ENCODE results near the gene PGBD5.

PGBD5 gene

DNA sequence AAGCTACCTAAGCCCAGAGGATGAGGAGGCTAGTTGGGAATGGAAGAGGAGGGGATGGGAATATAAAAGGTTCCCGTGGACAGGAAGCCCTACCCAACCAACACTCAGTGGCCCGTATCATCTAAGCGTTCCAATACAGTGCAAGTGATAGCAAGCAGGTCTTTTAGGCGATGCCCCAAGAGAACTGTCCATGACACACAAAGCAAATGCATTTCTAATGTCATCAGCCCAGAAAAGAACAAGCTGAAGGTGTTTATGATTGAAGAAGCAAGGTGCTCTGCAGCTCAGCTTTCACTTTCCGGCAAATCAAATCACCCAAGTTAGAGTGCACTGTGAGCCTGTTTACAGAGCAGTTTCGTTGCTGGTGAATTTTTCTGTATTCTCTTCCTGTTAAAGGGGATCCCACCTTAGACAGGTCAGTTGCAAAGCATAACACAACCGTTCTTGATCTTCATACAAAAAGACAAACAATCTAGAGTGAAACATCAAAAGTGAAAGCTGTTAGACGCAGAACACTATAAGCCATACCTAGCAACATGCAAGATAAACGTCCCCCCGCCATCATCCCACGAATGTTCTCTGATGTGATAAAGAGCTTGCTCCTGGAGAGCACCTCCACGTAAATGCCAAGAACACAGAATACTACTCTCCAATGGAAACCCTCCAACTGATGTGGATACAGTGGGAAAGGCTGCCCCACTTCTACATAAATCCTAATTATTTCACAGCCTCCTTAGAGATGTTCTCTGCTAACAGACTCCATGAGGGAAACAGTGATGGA lies 54.0 kb downstream of the PGBD5 start:
- no peak for DNase-seq

GRCh38 chr1:230370109-230370508 lies 56.0 kb downstream of the PGBD5 start:
- no peak for DNase-seq

GRCh38 chr1:230368871-230369270 lies 57.3 kb downstream of the PGBD5 start:
- DNase-seq: no peak

DNA sequence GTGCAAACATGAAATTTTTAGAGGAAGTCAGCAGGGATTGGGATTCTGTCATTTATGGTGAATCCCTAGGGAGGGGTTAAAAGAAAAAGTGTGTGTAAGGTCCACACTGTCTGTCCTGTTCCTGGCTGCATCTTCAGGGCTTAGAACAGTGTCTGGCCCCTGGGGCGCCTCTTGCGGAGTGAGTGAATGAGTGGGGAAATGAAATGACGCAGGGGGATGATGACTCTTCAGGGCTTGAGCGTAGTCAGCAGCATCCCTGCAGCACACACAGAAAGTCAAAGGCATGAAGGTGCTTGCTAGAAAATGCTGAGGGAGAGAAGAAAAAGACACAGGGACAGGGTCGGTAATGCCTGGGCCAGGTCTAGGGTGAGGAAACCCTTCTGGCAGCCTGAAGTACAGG lies 57.8 kb downstream of the PGBD5 start:
- DNase-seq: peak; percentile 29

- DNase-seq: no peak
Observed at GRCh38 chr1:230366504-230366915, 59.6 kb downstream of the PGBD5 start.

GRCh38 chr1:230365723-230366307 lies 60.3 kb downstream of the PGBD5 start:
- DNase-seq: no peak

GRCh38 chr1:230362949-230363348 lies 63.2 kb downstream of the PGBD5 start:
- no peak for DNase-seq

GRCh38 chr1:230361941-230362340 lies 64.2 kb downstream of the PGBD5 start:
- no peak for DNase-seq

DNA sequence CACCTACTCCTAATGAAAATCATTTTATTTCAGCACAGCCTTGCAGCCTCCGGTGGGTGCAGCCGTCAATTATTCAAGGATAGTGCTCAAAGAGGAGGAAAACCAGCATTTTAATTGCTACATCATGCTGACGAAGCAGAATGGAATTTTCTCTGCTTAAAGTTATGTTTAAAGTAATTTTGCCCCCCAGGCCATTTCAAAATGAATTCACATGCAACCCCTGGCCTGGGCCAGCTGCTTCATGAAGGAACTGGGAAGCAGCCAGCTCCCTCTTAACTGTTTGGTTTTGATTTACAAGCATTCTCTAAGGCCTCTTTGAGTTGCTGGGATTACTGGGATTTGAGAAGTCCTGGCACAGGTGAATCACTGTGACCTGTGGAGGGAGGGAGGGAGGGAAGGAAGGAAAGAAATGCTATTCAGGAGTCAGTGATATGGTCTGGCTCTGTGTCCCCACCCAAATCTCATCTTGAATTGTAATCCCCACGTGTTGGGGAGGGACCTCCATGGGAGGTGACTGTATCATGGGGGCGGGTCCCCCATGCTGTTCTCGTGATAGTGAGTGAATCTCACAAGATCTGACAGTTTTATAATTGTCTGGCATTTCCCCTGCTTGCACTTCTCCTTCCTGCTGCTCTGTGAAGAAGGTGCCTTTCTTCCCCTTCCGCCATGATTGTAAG lies 66.0 kb downstream of the PGBD5 start:
- peak; percentile 29 for DNase-seq

- DNase-seq: no peak
Observed at GRCh38 chr1:230356869-230357794, 69.0 kb downstream of the PGBD5 start.

GRCh38 chr1:230356190-230356589 lies 69.9 kb downstream of the PGBD5 start:
- DNase-seq: no peak

- no peak for DNase-seq
Observed at GRCh38 chr1:230355594-230355993, 70.5 kb downstream of the PGBD5 start.

DNA sequence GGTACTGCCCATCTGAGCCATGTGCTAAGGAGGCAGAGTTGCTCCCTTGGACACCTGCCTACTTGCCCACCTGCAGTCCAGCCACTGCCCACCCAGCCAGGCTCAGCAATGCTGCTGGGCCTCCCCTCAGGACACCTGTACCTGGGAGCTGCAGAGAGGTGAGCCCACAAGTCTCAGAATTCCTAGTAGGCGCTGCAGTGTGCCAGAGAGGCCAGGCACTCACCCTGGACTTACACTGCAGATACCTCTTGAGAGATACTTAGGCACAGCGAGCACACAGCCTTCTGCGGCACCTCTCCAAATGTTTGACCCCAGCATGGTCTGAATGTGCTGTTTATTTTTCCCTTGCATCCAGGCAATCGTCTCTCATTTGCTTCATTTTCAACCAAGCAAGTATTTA lies 71.0 kb downstream of the PGBD5 start:
- DNase-seq: no peak

DNA sequence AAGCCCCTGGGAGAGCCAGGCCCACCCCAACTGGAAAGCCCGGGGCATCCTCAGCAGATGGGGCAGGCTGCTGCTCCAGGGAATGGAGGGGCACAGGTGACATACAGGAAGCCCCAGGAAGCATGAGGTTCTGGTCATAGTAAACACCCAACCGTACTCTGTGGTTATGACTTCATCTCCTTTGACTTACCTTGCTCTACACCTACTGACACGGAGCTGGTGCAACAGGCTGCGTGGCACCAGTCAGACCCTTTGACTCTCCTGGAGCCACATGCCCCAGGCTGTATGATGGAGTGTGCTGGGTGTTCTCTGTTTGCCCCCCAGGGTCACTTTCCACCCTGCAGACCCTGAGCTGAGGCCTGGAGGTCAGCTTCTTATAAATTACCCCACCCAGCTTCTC lies 72.1 kb downstream of the PGBD5 start:
- no peak for DNase-seq

DNA sequence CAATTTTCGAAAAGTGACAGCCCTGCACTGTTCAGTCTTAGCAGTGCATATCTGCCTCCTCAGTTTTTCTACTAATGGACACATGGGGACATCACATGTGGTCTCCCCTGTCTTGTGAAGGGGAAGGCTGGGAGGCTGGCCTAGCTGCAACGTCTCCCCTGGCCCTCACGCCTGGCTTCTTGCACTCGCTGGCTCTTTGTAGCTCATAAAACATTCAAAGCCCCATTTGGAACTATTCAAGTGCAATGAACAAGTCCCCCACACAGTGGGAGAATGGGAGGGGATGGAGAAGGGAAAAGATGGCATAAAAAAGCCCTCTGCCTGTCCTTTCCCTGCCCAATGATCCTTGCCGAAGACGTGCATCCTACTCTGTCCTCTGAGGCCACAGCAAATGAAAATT lies 73.6 kb downstream of the PGBD5 start:
- no peak for DNase-seq

DNA sequence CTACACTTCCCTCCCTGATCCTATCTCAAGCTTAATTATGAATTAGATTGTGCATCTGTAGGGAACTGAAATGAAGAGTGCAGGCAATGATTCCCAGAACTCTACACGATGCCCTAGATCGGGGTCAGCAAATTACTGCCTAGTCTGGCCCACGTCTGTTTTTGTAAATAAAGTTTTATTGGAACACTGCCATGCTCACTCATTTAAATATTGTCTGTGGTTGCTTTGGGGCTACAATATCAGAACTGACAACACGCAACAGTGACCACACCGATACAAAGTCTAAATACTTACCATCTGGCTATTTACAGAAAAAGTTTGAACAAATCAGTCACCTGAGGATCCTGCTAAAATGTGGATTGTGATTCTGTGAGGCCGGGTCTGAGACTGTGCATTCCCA lies 74.1 kb downstream of the PGBD5 start:
- no peak for DNase-seq

DNA sequence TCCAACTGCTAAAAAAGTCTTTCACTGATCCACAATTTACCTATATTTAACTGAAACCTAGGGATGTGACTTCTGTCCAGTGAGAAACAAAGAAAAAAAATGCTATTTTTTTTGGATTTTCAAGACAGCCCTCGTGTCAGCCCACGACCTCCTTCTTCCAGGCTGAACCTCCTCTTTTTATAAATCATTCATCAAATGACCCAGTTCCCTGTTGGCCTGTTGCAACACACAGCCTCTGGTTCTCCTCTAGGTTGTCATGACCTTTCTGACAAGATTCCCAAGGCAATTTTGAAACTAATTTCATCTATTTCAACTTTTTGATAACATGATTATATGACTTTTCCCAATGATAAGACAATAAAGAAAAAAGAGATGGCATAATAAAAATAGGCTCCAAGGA lies 74.6 kb downstream of the PGBD5 start:
- DNase-seq: no peak

- DNase-seq: no peak
Observed at GRCh38 chr1:230350208-230350921, 75.8 kb downstream of the PGBD5 start.

DNA sequence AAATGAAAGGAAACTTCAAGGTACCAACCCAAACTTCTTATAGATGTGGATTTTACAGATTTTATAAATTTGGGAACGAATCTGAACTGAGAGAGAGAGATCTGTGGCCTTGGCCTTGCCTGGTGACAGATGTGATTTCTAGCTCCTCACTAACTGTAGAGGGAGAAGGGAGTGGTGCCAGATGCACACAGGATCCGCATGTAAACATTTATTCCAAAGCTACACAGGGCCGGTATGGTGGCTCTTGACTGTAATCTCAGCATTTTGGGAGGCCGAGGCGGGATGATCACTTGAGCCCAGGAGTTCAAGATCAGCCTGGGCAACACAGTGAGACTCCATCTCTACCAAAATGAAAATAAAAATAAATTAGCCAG lies 77.1 kb downstream of the PGBD5 start:
- DNase-seq: no peak

- no peak for DNase-seq
Observed at GRCh38 chr1:230348386-230349019, 77.6 kb downstream of the PGBD5 start.

GRCh38 chr1:230347896-230348295 lies 78.2 kb downstream of the PGBD5 start:
- no peak for DNase-seq

Data from fibroblast of skin of right biceps (primary cell).